Tibial nerve (tissue), 4 donors: ENCODE measurements around the gene TBC1D22A. TPM values are rescaled to one million over a fixed set of nuclear protein-coding genes. Genes with fewer than 3 reads are reported as not detected.

Experiments used
- DNase-seq, 2 donors: peaks; one replicate each; pipeline ENCODE4 v3.0.0-alpha.2; 2019; ENCODE audit warnings: low spot score in 2 of 2
- H3K27ac ChIP-seq, 4 donors: fragments of 200-600 bp; sonication (generic) in 3 of 4; one replicate each; pipeline ENCODE4 v1.5.1; 2017 to 2019; ENCODE audit warnings: mild to moderate bottlenecking in 1 of 4
- H3K27me3 ChIP-seq, 2 donors: fragments of 200-600 bp; sonication (generic) in 1 of 2; one replicate each; pipeline versions ENCODE4 v1.5.1 to v1.6.0; 2017 to 2019
- H3K36me3 ChIP-seq, 3 donors: fragments of 200-600 bp; sonication (generic); one replicate each; pipeline ENCODE4 v1.5.1; 2018 to 2019
- H3K4me1 ChIP-seq, 4 donors: fragments of 200-600 bp; sonication (generic) in 3 of 4; one replicate each; pipeline ENCODE4 v1.5.1; 2017 to 2019
- H3K4me3 ChIP-seq, 4 donors: fragments of 200-600 bp; sonication (generic) in 3 of 4; one replicate each; pipeline ENCODE4 v1.5.1; 2017 to 2019; ENCODE audit warnings: mild to moderate bottlenecking in 1 of 4, moderate library complexity in 1 of 4
- H3K9me3 ChIP-seq, 4 donors: fragments of 200-600 bp; sonication (generic) in 3 of 4; one replicate each; pipeline ENCODE4 v1.5.1; 2017 to 2019
- CTCF ChIP-seq, 5 experiments: fragments of 200-600 bp in 3 of 5; fragments of 450-650 bp in 2 of 5; sonication (generic) in 3 of 5; IDR thresholded peaks; one replicate each; pipeline ENCODE4 v1.5.1; 2016 to 2019; ENCODE audit warnings: antibody characterized with exemption in 5 of 5, mild to moderate bottlenecking in 3 of 5, moderate library complexity in 2 of 5
- EP300 ChIP-seq, 2 donors: sonication (generic); formaldehyde crosslinking; IDR thresholded peaks; one replicate each; pipeline ENCODE4 v1.6.1; 2017; ENCODE audit warnings: antibody characterized with exemption in 2 of 2, mild to moderate bottlenecking in 1 of 2
- POLR2A ChIP-seq, 2 donors: fragments of 450-650 bp; IDR thresholded peaks; one replicate each; pipeline ENCODE4 v1.6.1; 2017; ENCODE audit warnings: antibody characterized with exemption in 2 of 2, mild to moderate bottlenecking in 2 of 2, moderate library complexity in 2 of 2
- WGBS, 2 donors: methylation state at CpG; one replicate each; pipeline ENCODE4 v1.1.5; 2018; 5-methylcytosine and 5-hydroxymethylcytosine counted together
- total RNA-seq, 4 donors: library from RNA; depleted of rRNA; stranded (reverse); fragments of >200 nt; gene quantifications; one replicate each; pipeline ENCODE4 v1.1.0, GENCODE V29; 2016

The TBC1D22A gene
- total RNA-seq, 4 donors from 2014 or later = 27.3 to 35.4 (median 29.3) TPM

- Histone ChIP-seq H3K36me3 (no peaks in the 10 kb centered on the region), H3K27ac (peak overlapping the region in 3 of 4 donors; percentile 38 to 60 (median 58)), H3K4me3 (no peak overlapping the region), H3K9me3 (no peaks in the 10 kb centered on the region), H3K27me3 (peaks cover 0 to 15% of the 10 kb centered on the region in 2 donors), H3K4me1 (peaks cover 0 to 52% (median 44%) of the 10 kb centered on the region in 4 donors)
- DNase-seq = no peak
- TF ChIP-seq CTCF (IDR thresholded peaks at IDR 0.05) = no peak
- TF ChIP-seq POLR2A (IDR thresholded peaks at IDR 0.05) = no peak
- TF ChIP-seq EP300 (IDR thresholded peaks at IDR 0.05) = no peak
- 59 to 61% methylated on average over 5 of the region's 5 CpGs for WGBS, 2 donors
Measured at GRCh38 chr22:46750530-46750800, 12.0 kb upstream of the TBC1D22A start.

- Histone ChIP-seq H3K27me3 (peaks cover 0 to 15% of the 10 kb centered on the region in 2 donors), H3K36me3 (no peaks in the 10 kb centered on the region), H3K27ac (peak overlapping the region in 3 of 4 donors; percentile 38 to 60 (median 58)), H3K9me3 (peaks cover 0 to 3% (median 0%) of the 10 kb centered on the region in 4 donors), H3K4me3 (no peak overlapping the region), H3K4me1 (peaks cover 0 to 52% (median 44%) of the 10 kb centered on the region in 4 donors)
- WGBS, 2 donors = 46 to 56% methylated on average over 12 of the region's 12 CpGs
- TF ChIP-seq EP300 (IDR thresholded peaks at IDR 0.05) (no peak), CTCF (IDR thresholded peaks at IDR 0.05) (no peak), POLR2A (IDR thresholded peaks at IDR 0.05) (no peak)
- DNase-seq = no peak
Measured at GRCh38 chr22:46750863-46751443, 11.5 kb upstream of the TBC1D22A start.

- no peak for DNase-seq
- Histone ChIP-seq H3K4me1 (peaks cover 0 to 52% (median 44%) of the 10 kb centered on the region in 4 donors), H3K9me3 (peaks cover 0 to 8% (median 0%) of the 10 kb centered on the region in 4 donors), H3K27ac (peak overlapping the region in 1 of 4 donors; percentile 15), H3K27me3 (peaks cover 0 to 11% of the 10 kb centered on the region in 2 donors), H3K4me3 (no peak overlapping the region), H3K36me3 (no peaks in the 10 kb centered on the region)
- TF ChIP-seq EP300 (IDR thresholded peaks at IDR 0.05) (no peak), CTCF (IDR thresholded peaks at IDR 0.05) (no peak), POLR2A (IDR thresholded peaks at IDR 0.05) (no peak)
- 86 to 88% methylated on average over 11 of the region's 11 CpGs for WGBS, 2 donors
Measured at GRCh38 chr22:46752286-46752987, 10.0 kb upstream of the TBC1D22A start.

GRCh38 chr22:46752988-46753310 is 9.5 kb upstream of the TBC1D22A start:
- H3K4me1 ChIP-seq = peaks cover 0 to 52% (median 44%) of the 10 kb centered on the region in 4 donors
- H3K27ac ChIP-seq = peak overlapping the region in 2 of 4 donors; percentile 54 to 75
- no peak for DNase-seq
- 88 to 100% methylated on average over 3 to 5 of the region's 6 CpGs for WGBS, 2 donors
- H3K36me3 ChIP-seq = no peaks in the 10 kb centered on the region
- no peak for TF ChIP-seq POLR2A (IDR thresholded peaks at IDR 0.05)
- TF ChIP-seq CTCF (IDR thresholded peaks at IDR 0.05) = no peak
- TF ChIP-seq EP300 (IDR thresholded peaks at IDR 0.05) = no peak
- H3K27me3 ChIP-seq = peaks cover 0 to 6% of the 10 kb centered on the region in 2 donors
- peaks cover 0 to 8% (median 0%) of the 10 kb centered on the region in 4 donors for H3K9me3 ChIP-seq
- no peak overlapping the region for H3K4me3 ChIP-seq

- peaks cover 0 to 56% (median 44%) of the 10 kb centered on the region in 4 donors for H3K4me1 ChIP-seq
- H3K36me3 ChIP-seq = no peaks in the 10 kb centered on the region
- peaks cover 0 to 2% of the 10 kb centered on the region in 2 donors for H3K27me3 ChIP-seq
- peak overlapping the region; percentile 42 to 85 (median 76) for H3K27ac ChIP-seq
- TF ChIP-seq POLR2A (IDR thresholded peaks at IDR 0.05) (no peak), EP300 (IDR thresholded peaks at IDR 0.05) (no peak), CTCF (IDR thresholded peaks at IDR 0.05) (no peak)
- H3K9me3 ChIP-seq = peaks cover 0 to 8% (median 0%) of the 10 kb centered on the region in 4 donors
- no peak for DNase-seq
- 87 to 92% methylated on average over 8 of the region's 8 CpGs for WGBS, 2 donors
- H3K4me3 ChIP-seq = no peak overlapping the region
Measured at GRCh38 chr22:46753360-46753759, 9.1 kb upstream of the TBC1D22A start.
